Mucosa of rectum (tissue), 2 donors: ENCODE results near the gene HSD11B2.

ENCODE experiments used
- H3K27ac ChIP-seq, 2 donors: one replicate each; pipeline ENCODE4 v1.7.0; 2013; ENCODE audit warnings: inconsistent platforms in 2 of 2, low read depth in 2 of 2, low read length in 2 of 2
- H3K27me3 ChIP-seq, 2 donors: one replicate each; pipeline ENCODE4 v1.7.0; 2013; ENCODE audit warnings: low read length in 2 of 2; ENCODE audit not compliant: control insufficient read depth in 2 of 2, insufficient read depth in 2 of 2
- H3K36me3 ChIP-seq, 2 donors: one replicate each; pipeline ENCODE4 v1.7.0; 2013; ENCODE audit warnings: low read length in 2 of 2; ENCODE audit not compliant: control insufficient read depth in 2 of 2, insufficient read depth in 2 of 2
- H3K4me1 ChIP-seq, 2 donors: one replicate each; pipeline ENCODE4 v1.7.0; 2013; ENCODE audit warnings: low read length in 2 of 2, mild to moderate bottlenecking in 1 of 2; ENCODE audit not compliant: control insufficient read depth in 2 of 2, insufficient read depth in 2 of 2
- H3K4me3 ChIP-seq, 2 donors: one replicate each; pipeline ENCODE4 v1.7.0; 2013; ENCODE audit warnings: low read length in 2 of 2
- H3K9ac ChIP-seq, 2 donors: one replicate each; pipeline ENCODE4 v1.7.0; 2013; ENCODE audit warnings: low read length in 2 of 2, low read depth in 1 of 2, mild to moderate bottlenecking in 1 of 2
- H3K9me3 ChIP-seq, 2 donors: one replicate each; pipeline ENCODE4 v1.7.0; 2013; ENCODE audit warnings: low read length in 2 of 2; ENCODE audit not compliant: control insufficient read depth in 2 of 2
- donor health status: healthy.
- donor health status: Normal muscosa, but diverticular disease.

The HSD11B2 gene

DNA sequence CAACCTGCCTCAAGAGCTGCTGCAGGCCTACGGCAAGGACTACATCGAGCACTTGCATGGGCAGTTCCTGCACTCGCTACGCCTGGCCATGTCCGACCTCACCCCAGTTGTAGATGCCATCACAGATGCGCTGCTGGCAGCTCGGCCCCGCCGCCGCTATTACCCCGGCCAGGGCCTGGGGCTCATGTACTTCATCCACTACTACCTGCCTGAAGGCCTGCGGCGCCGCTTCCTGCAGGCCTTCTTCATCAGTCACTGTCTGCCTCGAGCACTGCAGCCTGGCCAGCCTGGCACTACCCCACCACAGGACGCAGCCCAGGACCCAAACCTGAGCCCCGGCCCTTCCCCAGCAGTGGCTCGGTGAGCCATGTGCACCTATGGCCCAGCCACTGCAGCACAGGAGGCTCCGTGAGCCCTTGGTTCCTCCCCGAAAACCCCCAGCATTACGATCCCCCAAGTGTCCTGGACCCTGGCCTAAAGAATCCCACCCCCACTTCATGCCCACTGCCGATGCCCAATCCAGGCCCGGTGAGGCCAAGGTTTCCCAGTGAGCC is 5.8 kb downstream of the HSD11B2 start:
- H3K27ac ChIP-seq = peak overlapping the region in 1 of 2 donors; percentile 66
- H3K4me3 ChIP-seq = no peak overlapping the region
- no peaks in the 10 kb centered on the region for H3K9me3 ChIP-seq
- peaks cover 51 to 58% of the 10 kb centered on the region in 2 donors for H3K36me3 ChIP-seq
- peaks cover 28 to 33% of the 10 kb centered on the region in 2 donors for H3K4me1 ChIP-seq
- no peaks in the 10 kb centered on the region for H3K27me3 ChIP-seq
- H3K9ac ChIP-seq = peak overlapping the region in 1 of 2 donors; percentile 45

DNA sequence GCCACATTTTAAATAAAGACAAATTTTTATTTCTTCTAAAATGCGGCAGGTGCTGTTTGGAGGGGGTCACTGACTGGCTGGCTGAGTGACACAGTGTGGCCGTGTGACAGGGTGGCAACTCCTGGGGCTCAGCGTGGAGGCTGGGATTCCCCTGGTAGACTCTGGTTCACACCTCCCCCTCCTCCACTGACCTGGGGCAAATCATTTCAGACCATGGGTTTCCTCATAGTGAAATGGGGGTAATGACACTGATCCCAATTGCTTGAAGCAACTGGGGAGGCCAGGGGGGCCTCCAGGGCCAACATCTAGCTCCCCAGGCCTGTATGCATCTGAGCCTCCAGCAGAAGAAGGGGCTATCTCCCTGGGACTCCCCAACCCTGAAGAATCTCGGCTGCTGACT is 6.6 kb downstream of the HSD11B2 start:
- H3K4me3 ChIP-seq = no peak overlapping the region
- peaks cover 34 to 41% of the 10 kb centered on the region in 2 donors for H3K4me1 ChIP-seq
- H3K27ac ChIP-seq = peak overlapping the region; percentile 38 to 66
- no peaks in the 10 kb centered on the region for H3K9me3 ChIP-seq
- peaks cover 51 to 63% of the 10 kb centered on the region in 2 donors for H3K36me3 ChIP-seq
- H3K9ac ChIP-seq = peak overlapping the region in 1 of 2 donors; percentile 45
- no peaks in the 10 kb centered on the region for H3K27me3 ChIP-seq

DNA sequence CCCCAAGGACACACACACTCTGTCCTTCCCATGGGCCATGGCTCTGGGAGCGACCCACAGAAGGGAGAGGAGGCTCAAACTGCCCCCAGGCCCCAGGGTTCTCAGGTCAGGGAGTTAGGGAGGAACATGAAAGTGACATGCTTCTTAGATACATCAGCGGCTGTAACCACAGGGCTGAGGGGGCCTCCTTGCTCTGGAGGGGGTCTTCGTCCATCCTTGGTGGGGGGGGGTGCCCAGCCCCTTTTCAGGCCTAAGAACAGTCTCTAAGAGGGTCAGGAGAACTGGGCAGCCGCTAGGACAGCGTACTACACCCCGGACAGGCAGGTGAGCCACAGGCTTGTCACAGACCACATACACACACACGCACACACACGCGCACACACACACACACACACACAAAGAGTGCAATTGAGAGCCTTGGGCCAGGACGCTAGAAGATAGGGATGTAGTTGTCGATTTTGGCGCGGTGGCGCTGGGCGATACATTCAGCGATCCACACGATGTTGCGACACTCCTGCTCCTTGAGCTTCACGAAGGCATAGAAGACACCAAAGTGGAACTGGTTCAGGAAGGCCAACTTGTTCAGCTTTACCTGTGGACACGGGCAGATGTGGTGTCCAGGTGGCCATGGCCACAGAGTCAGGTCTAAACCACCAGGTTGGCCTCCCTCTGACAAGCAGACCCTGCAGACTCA is 7.3 kb downstream of the HSD11B2 start:
- no peak overlapping the region for H3K4me3 ChIP-seq
- H3K27me3 ChIP-seq = no peaks in the 10 kb centered on the region
- peak overlapping the region; percentile 66 to 94 for H3K27ac ChIP-seq
- H3K9ac ChIP-seq = peak overlapping the region in 1 of 2 donors; percentile 2
- no peaks in the 10 kb centered on the region for H3K9me3 ChIP-seq
- peaks cover 54 to 62% of the 10 kb centered on the region in 2 donors for H3K36me3 ChIP-seq
- H3K4me1 ChIP-seq = peaks cover 38 to 41% of the 10 kb centered on the region in 2 donors

DNA sequence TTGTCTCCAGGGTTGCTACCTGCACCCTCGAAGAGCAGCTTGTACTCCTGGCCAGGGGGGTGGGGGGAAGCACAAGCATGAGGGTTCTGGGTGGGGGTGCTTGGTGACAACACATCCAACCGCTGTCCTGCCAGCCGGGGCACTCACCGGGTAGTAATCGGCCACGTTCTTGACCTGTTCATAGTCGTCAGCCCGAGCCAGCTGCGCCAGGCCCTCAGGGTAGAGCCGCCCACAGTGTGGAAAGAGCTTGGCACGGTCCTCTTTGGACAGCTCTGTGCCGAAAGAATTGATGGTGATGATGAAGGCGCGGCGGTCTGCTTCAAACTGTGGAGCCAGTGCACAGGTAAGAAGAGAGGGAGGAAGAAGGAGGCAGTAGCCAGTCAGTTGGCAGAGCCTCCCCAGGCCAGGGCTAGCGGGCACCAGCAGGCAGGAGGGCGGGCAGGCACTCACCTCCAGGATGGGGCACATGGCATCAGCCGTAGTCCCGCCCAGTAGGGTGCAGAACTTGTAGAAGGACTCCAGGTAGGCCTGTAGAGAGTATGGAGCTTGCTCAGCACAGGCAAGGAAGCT is 8.0 kb downstream of the HSD11B2 start:
- Histone ChIP-seq H3K9me3 (no peaks in the 10 kb centered on the region), H3K27ac (peak overlapping the region; percentile 66 to 94), H3K9ac (no peak overlapping the region), H3K4me1 (peaks cover 43 to 44% of the 10 kb centered on the region in 2 donors), H3K36me3 (peaks cover 55 to 62% of the 10 kb centered on the region in 2 donors), H3K27me3 (no peaks in the 10 kb centered on the region), H3K4me3 (no peak overlapping the region)

DNA sequence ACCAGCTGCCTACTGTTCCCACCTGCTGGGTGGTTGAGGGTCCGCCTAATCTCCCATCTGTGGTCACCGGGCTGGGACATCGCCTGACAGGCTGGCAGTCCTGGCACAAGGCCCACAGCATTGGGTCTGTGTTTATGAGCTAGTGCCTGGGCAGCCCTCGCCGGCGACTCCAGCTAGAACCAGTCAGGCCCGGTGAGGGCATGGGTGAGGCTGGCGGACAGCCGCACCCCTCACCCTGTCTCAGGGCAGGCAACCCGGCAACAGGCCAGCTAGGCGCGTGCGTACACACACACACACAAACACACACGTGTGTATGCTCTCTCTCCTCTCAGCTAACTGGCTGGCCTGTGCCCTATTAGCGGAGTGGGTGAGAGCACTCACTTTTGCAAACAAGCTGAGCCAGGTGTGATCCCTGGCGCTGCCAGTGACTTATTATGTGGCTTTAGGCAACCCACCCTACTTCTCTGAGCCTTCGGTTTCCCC is 10.4 kb downstream of the HSD11B2 start:
- peak overlapping the region; percentile 94 to 97 for H3K27ac ChIP-seq
- H3K36me3 ChIP-seq = peaks cover 57 to 65% of the 10 kb centered on the region in 2 donors
- no peaks in the 10 kb centered on the region for H3K9me3 ChIP-seq
- no peaks in the 10 kb centered on the region for H3K27me3 ChIP-seq
- no peak overlapping the region for H3K4me3 ChIP-seq
- H3K9ac ChIP-seq = peak overlapping the region; percentile 70 to 86
- peaks cover 59 to 61% of the 10 kb centered on the region in 2 donors for H3K4me1 ChIP-seq

DNA sequence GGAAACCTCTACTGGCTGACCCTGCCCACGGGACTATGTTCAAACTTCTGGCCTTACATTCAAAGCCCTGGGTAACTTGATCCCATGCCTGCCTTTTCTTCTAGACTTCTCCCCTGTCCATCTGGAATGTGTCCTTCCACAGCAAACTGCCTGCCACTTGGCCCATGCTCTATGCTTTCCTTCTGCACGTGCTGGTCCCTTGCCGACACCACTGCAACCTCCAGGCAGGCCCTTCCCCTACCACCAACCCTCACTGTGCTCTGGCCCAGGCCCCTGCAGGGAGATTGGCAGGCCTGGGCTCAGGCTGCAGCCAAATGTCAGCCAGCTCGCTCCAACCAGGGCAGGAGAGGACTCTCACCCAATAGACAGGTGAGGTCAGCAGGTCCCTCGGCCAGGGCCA is 11.0 kb downstream of the HSD11B2 start:
- peak overlapping the region; percentile 54 to 85 for H3K9ac ChIP-seq

DNA sequence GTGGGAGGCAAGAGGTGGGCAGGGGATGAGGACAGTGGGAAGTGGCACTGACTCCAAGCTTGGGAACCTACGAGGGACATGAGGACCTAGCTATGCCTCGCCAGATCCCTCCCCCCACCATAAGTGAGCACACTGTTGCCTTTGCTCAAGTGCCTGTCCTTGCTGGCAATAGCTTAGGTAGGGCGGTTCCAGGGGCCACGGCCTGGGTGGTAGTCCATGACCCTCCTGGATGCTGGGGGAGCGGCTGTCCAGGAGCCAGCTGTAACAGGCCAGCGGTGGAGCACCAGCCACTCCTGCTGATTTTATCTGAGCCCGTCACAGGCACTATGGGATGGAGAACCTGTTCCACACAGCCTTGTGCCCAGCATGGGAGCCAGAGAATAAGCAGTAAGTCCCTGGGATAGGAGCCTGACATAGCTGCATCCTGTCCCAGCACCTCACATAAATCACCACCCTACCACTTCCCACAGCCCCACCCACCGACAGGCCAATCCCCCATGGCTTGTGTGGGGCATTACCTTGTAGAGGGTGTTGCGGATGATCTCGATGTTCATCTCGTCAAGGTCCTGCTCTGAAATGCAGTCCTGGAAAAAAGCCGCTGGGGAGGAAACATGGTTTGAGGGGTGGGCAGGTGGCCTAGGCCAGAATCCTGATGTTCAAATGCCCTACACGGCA is 11.8 kb downstream of the HSD11B2 start:
- Histone ChIP-seq H3K27ac (peak overlapping the region; percentile 94 to 97), H3K4me3 (no peak overlapping the region), H3K4me1 (peaks cover 73 to 75% of the 10 kb centered on the region in 2 donors), H3K9me3 (no peaks in the 10 kb centered on the region), H3K27me3 (no peaks in the 10 kb centered on the region), H3K9ac (peak overlapping the region; percentile 54 to 85), H3K36me3 (peaks cover 48 to 55% of the 10 kb centered on the region in 2 donors)

More for the DNA sequence above, 11.0 kb downstream of the HSD11B2 start:
- H3K4me1 ChIP-seq = peaks cover 65 to 67% of the 10 kb centered on the region in 2 donors
- H3K9me3 ChIP-seq = no peaks in the 10 kb centered on the region
- no peak overlapping the region for H3K4me3 ChIP-seq
- peaks cover 52 to 59% of the 10 kb centered on the region in 2 donors for H3K36me3 ChIP-seq
- peak overlapping the region; percentile 94 to 97 for H3K27ac ChIP-seq
- H3K27me3 ChIP-seq = no peaks in the 10 kb centered on the region

DNA sequence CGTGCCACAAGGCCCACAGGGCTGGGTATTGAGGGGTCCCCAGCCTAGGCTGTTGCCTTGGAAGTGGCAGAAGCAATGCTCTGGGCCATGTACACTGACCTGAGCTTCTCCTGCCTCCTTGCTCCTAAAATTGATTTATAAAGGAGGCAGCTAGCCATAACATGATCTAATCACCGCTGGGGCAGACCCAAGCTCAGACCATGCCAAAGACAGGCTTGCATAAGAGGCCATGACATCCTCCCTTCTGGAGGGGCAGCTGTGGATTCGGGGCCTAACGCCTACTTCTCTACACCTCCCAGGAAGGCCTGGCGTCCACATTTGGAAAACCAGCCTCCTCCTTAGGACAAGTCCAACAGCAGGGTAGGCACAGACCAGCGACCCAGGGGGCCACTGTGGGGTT is 12.3 kb downstream of the HSD11B2 start:
- H3K4me3 ChIP-seq = no peak overlapping the region
- peaks cover 42 to 54% of the 10 kb centered on the region in 2 donors for H3K36me3 ChIP-seq
- H3K27ac ChIP-seq = peak overlapping the region; percentile 94 to 97
- peaks cover 77 to 80% of the 10 kb centered on the region in 2 donors for H3K4me1 ChIP-seq
- peak overlapping the region in 1 of 2 donors; percentile 70 for H3K9ac ChIP-seq
- H3K9me3 ChIP-seq = no peaks in the 10 kb centered on the region
- no peaks in the 10 kb centered on the region for H3K27me3 ChIP-seq

DNA sequence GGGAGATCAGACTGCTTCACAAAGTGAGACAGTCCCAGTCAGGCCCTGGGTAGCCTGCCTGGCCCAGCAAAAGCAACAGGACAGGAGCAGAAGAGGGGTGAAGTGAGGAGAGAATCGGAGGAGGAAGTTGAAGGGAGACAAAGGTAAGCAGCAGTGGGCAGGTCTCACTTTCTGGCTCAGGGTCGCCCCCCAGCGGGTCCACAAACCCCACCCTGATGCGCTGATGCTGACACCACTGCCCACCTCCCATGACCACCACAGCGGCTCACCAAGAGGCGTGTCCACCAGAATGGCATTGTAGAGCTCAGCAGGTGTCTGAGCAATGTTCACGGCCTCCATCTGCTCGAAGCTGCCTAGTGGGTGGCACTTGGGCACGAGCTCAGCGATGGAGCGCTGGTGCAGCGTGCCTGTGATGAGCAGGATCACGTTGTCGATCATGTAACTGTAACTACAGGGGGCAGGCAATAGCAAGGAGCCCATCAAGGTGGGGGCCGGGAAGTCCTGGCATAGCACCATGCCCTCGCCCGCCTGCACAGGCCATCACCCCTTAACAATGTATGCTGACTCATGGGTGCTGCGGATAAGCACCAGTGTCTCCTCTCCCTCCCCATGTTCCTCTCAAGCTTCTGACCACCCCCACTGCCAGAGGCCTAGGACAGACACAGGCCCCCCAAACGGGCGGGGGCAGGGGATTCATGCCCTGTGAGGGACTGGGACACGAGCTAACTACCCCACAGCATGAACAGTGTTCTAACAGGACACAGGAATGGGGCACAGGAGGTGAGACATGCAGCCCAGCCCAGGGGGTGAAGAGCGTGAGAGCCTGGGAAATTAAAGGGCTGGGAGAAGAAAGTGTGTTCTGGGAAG is 13.6 kb downstream of the HSD11B2 start:
- Histone ChIP-seq H3K27ac (peak overlapping the region; percentile 94 to 97), H3K27me3 (no peaks in the 10 kb centered on the region), H3K4me1 (peaks cover 88 to 93% of the 10 kb centered on the region in 2 donors), H3K9ac (peak overlapping the region; percentile 36 to 70), H3K9me3 (no peaks in the 10 kb centered on the region), H3K4me3 (no peak overlapping the region), H3K36me3 (peaks cover 34 to 44% of the 10 kb centered on the region in 2 donors)
